Measurements from ENCODE around the gene SCRT2.
"Not testable (repeated sequence)": the region's sequence is repeated elsewhere in the genome, so short reads cannot be mapped to it uniquely, and the experiment has no call there.

Gene SCRT2

DNA sequence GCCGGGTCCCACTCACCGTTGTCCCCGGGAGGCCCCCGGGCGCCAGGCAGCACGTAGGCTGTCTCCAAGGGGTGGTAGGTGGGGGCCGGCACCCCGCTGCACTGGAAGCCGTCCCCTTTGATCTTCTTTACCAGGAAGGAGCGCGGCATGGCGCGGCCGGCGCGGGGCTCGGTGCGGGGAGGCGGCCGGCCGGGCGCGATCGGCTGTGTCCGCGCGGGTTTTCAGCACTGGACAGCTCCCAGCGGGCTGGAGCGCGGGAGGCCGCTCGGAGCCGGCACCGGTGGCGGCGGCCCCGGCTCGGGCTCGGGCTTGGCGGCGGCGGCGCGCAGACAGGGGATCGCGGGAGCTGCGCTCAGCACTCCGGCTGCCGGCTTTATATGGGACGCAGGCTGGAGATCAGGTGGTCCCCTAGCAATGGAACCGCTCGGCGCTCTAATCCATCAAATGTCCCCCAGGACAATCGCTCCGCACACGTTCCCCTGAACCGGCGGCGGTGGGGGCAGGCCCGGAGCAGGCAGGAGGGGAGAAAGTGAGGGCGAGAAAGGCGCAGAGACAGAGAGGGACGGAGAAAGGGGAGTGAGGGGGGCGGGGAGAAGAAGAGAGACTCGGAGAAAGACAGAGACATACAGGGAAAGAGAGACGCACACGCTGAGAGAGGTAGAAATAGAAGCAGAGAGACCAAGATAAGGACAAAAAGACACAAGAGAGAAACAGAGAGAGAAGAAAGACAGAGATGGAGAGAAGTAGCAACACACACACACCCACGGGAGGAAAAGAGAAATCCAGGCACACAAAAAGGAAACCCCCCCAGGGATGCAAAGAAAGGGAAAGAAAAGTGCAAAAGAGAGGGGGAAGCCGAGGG is at the start of gene SCRT2:
Gene SCRT2, minus strand, starts transcription at position 350 of the 862 bp plus-strand sequence. Its CDS starts 201 bp downstream, at position 149.
- DNase-seq (ENCODE audit: low read depth): peak; percentile 70

DNA sequence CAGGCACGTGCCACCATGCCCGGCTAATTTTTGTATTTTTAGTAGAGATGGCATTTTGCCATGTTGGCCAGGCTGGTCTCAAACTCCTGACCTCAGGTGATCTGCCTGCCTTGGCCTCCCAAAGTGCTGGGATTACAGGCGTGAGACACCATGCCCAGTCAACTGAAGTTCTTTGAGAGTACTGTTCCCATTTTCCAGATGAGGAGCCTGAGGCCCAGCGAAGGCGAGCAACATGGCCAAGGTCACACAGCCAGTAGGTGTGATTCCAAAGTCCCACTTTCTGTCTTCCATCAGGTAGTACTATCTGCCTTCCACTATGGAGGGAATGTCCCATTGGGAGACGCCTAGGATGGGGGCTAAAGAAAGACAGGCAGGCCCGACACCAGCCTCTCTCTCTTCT is 49.2 kb upstream of the SCRT2 start:
- DNase-seq (ENCODE audit: low read depth): not testable (repeated sequence)

DNA sequence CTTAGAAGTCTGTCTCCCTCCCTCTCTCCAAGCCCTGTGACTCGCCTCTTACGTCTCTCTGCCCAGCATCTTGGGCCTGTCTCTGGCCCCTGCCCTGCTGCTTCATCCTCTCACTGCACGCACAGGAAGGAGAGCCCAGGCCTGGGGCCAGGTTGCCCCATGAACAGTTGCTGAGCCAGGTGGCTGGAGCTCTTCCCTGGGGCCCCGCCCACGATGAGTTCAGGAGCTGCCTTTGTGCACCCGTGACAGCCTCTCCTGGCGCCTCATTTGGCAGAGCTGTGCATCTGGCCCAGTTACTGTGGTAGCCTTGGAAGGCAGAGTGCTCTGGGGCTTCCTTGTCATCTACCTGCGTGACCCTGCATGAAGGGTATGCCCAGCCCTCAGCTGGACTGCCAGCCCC is 48.2 kb upstream of the SCRT2 start:
- DNase-seq (ENCODE audit: low read depth): no peak

DNA sequence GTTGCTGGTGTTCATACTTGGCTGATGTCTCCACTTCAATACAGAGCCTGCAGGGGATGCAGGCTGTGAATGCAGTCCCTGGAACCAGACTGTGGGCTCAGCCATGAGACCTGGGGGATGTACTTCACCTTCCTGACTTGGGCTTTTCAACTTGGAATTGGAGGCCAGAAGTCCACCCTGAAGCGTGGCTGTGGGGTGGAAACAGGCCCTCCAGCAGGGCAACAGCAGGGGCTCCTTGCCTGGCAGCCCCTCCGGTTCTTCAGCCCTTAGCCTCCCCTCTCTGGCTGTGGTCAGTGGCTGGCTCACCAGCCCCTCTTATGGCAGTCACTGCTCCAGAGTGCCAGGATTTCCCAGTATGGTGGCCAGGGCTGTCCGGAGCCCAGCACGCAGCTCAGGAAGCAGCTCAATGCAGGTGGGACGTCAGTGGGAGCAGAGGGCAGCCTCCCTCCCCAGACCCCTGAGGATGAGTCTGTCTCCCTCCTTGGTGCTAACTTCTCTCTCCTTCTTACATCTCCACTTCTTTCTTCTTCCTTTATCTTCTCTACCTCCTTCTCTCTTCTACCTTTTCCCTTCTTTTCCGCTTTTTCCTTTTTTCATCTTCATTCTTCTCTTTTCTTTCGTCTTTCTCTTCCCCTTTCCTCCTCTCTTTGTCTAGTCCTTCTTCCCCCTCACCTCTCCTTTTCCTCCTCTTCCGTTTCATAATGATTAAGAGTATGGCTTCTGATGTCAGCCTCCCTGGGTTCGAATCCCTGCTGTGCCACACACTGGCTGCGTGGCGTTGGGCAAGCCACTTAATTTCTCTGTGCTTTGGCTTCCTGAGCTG is 47.4 kb upstream of the SCRT2 start:
- DNase-seq (ENCODE audit: low read depth): no peak

DNA sequence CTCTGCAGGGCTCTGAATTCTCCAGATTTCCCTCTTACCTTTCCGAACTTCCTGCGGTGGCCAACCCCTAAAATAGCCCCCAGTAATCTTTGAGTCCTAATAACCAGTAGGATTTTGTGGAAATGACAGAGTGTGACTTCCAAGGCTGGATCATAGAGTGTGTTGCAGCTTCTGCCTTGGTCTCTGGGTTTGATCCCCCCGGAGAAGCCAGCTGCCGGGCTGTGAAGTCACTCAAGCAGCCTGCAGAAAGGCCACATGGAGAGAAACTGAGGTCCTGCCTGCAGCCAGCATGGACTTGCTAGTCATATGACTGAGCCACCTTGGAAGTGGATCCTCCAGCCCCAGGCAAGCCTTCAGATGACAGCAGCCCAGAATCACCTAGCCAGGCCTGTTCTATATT is 46.3 kb upstream of the SCRT2 start:
- no peak for DNase-seq (ENCODE audit: low read depth)

DNA sequence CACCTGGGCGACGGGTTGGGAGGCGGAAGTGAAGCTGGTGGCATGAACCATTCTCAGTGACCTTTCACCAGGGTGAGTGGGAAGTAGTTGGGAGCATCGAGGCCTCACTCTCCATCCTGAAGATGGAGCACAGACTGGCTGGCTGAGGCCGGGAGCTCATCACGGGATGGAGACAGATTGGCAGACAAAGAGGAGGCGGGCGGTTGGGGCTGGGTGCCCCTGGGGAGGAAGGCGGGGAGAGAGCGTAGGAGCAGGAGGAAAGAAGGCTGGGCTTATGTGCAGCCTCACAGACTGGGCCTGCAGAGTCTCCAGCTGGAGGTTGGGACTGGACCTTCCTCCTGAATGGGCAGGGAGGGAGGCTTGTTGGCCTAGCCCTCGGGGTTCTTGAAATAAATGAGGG is 44.2 kb upstream of the SCRT2 start:
- DNase-seq (ENCODE audit: low read depth): no peak

DNA sequence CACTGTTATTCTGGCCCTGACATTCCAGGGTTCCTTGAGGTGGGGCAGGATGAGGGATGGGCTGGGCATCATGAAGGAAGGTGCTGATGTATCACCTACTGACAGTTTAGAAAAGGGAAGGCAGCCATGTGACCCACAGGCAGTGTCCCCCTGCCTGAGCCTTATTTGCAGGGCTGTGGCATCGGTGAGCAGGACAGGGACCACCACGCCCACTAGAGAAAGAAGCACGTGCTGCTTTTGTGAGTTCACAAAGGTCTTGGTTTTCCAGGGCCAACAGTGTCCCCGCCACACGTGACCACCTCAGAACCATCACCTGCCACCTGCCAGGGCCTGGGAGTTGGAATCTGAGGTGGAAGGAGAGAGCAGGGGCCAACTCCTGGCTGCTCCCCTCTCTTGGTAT is 43.5 kb upstream of the SCRT2 start:
- no peak for DNase-seq (ENCODE audit: low read depth)

DNA sequence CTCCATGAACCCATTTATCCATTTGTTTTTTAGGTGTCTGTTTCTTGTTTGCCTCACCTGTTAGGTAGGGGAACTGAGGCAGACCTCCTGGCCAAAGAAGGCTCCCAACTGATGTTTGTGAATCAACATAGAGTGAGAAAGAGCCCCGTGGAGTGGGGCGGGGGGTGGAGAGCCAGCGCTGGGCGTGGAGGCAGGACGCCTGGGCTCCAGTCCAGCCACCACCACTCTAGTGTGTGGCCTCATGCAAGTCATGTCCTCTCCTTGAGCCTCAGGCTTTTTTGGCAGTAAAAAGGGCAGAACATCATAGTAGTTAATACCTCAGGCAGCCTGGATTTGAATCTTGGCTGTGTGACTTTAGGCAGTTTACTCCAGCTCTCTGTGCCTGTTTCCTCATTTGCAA is 42.2 kb upstream of the SCRT2 start:
- DNase-seq (ENCODE audit: low read depth): no peak

DNA sequence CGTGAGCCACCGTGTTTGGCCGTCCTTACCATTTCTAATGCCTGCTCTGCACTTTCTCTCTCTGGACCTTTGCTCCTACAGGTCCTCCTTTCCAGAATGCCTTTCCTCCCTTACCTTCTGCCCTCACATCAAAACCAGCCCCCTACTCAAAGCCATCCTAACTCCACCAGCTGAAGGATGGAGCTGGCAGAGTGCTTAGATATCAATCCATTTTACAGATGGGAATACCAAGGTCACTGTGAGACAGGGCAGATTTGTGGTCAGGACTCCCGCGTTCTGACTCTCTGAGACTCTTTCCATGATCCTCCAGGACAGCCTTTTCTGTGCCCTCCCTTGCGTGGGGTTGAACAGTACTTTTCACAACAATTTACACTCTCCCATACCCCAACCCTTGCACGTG is 41.7 kb upstream of the SCRT2 start:
- DNase-seq (ENCODE audit: low read depth): no peak

DNA sequence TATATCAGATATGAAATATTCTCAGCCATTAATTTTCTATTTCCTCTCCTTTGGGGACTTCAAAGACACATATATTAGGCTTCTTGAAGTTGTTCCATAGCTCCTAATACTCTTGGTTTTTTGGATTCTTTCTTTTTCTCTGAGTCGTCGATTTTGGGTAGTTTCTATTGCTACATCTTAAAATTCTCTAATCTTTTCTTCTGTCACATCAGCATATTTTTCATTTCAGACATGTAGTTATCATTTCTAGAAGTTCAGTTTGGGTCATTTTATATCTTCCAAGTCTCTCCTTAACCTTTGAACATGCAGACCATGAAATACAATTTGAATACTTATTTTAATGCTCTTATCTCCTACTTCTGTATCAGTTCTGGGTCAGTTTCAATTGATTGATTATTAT is 38.9 kb upstream of the SCRT2 start:
- no peak for DNase-seq (ENCODE audit: low read depth)

DNA sequence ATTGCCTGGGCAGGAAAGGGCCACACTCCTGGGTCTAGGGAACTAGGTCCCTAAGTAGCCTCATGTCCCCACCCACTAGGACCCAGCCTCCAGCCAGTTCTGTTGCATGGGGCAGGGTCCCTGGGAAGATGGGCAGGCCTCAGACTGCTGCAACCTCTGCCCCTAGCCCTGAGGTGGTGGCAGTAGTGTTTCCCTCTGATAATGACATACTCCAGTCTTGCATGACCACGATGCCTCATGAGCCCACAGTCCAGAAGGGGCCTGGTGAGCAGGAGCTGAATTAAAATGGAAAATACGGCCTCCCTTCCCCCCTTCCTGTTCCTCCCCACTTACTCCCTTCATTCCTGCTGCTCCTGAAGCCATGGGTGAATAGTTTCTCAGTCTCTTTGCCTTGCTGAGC is 36.0 kb upstream of the SCRT2 start:
- DNase-seq (ENCODE audit: low read depth): no peak

DNA sequence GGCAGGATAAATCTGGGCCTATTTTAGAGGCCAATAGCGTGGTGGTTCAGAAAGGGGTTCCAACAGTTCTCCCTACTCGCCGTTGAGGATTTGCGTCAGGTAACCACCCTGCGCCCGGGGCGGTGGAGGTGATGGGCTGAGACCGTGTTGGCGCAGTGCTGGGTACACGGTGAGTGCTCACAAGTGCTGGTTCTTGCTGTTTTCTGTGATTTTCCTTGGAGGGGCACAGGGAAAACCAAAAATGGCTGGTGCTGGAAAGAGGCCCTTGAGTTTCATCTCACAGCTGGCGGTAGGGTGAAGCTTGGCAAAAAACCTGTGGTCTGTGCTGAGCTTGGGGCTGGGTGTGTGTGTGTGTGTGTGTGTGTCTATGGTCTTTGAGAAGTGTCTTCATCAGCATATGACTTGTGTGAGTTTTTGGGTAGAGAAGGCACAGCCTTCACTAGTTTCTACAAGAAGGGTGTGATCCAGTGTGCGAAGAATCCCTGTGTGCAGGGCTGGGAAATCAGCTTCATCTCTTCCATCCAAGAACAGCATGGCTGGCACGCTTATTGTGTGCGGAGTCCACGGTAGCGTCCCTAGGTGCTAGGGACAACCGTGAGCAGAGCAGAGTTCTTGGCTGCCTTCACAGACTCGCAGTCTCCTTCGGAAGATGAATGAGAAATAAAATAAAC is 35.3 kb upstream of the SCRT2 start:
- no peak for DNase-seq (ENCODE audit: low read depth)

DNA sequence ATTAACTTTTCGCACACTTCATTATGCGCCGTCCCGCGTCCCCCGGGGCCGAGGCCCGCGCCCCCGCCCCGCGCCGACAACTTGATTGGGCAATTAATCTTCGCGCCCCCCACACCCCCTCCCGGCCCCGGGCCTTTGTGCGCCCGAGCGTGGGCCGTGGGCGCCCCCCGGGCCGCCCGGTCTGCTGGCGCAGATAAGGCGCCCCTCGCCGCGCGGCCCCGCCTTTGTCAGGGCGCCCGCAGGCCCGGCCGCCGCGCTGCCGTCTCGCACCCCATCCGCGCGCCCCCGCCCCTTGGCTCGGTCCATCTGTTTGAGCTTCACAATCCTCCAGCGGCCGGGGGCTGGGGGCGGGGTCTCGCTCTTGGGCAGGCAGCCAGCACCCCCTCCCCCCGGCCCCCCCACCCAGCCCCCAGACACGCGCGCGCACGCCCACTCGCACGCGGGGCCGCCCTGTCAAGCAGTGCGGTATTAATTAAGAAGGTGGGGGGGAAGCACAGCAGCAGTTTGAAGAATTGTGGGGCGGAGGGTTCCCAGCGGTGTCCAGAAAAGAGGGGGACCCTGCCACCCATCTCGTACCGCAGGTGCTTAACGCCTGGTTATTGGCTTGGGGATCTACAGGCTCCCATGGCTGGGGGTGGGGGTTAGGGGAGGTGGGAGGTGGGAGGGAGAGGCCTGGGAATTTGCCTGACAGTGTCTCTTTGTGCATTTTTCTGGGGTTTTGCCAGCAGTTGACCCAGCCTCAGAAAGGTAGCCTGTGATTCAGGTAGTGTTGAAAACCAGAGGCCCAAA is 34.6 kb upstream of the SCRT2 start:
- no peak for DNase-seq (ENCODE audit: low read depth)

DNA sequence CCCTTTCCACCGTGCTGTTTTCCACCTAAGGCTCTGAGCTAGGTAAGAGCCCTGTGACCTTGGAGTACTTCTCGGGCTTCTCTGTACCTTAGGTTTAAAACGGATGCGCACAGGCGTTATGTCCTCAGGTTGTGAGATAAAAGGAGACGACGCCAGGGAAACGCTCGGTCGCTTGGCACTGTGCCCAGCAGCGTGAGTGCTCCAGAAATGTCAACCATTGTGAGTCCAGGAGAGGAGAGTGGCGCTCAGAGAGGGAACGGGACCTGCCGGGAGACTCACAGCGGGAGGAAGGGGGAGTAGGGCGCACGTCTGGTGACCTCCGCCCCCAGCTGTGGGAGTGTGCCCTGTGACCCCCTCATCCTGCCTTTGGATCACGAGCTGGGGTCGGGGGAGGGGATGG is 33.8 kb upstream of the SCRT2 start:
- no peak for DNase-seq (ENCODE audit: low read depth)

DNA sequence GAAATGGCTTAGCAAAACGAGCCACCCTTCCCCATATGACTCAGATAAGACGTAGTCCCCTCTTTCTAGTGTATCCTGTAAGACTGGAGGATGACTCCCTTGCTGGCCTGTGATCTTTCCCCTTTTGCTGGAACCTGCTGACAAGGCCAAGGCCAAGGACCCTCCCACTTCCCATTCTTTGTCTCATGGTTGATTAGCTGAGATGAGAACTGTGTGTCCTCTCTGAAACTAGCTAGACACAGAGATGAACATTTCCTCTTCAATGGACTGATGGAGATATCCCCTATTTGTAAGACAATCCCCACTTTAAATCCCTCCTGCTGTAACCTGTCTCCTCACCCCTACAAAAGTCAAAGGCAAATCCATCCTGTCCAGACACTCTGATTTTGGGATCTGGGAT is 33.4 kb upstream of the SCRT2 start:
- no peak for DNase-seq (ENCODE audit: low read depth)

DNA sequence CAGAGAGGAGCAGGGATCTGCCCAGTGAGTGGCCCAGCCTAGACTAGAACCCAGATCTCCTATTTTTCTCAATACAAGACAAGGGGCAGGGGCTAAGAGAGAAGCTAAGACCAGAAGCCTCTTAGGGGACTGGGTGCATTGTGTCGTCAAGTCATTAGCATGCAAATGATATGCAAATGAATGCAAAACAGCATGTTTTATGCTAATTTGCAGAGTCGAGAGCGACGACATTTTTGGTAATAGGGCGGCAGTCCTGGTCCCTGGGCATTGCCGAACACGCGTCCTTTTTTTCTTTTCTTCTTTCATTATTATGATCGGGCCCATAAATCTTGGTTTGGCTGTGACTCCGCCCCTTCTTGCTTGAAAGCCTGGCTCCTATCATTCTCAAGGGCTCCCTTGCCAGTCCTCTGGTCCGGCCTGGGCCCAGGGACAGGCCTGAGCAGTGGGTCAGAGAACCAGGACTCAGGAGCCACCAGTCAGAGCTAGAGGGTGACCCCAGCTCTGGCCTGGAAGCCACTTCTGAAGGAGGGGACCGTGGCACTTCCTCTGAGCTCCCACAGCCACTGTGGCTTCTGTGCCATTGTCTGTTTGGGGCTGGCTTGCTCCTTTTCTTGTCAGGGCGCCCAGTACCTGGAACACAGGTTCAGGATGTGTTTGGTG is 32.0 kb upstream of the SCRT2 start:
- DNase-seq (ENCODE audit: low read depth): no peak

DNA sequence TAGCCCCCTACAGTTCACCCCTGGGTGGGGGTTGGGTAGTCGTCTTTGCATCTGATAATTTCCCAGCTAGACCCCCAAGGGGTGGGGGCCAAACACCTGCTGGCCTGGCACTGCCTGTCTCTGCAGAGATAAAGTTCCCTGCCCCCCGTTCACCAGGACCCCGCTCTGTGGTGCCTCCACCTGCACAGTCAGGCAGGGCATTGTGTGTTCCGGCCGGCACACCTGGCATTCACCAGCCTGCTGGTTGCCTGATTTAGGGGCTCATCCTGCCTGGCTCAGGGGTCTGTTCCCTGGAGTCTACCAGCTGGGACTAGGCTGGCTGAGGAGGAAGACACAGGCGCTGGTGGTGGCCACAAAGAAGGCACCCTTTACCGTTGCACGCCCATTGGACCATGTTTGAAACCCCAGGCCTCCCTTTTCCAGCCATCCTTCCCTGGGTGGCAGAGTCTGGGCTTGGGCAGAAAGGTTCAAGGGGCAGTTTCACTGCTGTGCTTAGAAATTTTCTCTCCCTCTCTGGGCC is 30.8 kb upstream of the SCRT2 start:
- DNase-seq (ENCODE audit: low read depth): no peak

DNA sequence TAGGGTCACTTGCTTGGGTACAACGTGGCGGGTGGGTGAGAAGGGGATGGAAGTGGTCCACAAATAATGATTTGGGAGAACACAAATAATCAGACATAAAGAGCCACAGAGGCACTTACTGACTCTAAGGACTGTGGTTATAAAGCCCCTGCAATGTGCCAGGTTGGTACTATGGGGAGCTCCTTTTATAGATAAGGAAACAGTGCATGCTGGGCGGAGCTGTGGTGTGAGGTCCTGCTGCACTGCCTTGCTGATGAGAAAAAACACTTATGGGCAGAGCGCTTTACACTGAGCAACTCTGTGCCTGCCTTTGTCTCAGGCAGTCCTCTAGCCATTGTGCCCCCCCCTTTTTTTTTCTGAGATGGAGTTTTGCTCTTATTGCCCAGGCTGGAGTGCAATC is 29.1 kb upstream of the SCRT2 start:
- no peak for DNase-seq (ENCODE audit: low read depth)

DNA sequence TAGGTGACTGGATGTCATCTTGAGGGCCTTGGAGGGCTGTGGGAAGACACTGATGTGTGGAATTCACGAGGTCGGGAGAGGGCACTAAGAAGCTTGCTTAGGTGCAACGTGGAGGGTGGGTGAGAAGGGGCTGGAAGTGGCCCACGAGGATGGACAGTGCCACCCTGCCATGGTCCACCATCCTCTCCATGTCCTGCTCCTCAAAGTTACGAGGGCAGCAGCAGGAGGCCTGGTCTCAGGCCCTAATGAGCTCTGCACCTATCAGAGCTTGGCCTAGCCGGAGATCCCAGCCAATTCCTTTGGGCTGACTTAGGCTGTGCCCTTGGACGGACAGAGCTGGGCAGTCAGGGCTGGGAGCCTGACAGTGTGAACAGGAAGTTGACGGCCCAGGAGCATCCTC is 27.8 kb upstream of the SCRT2 start:
- no peak for DNase-seq (ENCODE audit: low read depth)

DNA sequence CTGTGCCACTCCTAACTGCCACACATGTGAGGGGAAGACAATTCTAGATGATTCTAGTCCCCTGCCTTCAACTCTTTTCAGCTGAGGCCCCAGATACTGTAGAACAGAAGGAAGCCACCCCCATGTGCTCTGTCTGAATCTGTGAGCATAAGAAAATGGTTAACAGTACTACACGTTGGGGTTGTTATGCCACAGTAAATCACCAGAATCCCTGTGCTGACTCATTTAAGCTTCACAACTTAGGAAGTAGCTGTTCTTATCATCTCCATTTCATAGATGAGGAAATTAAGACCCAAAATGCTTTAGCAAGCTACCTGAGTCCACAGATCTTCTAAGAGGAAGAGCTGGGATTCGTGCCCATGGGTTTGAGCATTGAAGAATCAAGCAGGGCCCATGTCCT is 27.4 kb upstream of the SCRT2 start:
- no peak for DNase-seq (ENCODE audit: low read depth)
